OCI-LY7 (cell line): Measurements from ENCODE around the gene CCDC148.

ENCODE experiments used
- CTCF ChIP-seq: fragments of 200-600 bp; sonication (generic); conservative IDR thresholded peaks from 2 replicates; pipeline ENCODE4 v1.5.1; 2014; ENCODE audit warnings: mild to moderate bottlenecking, antibody characterized with exemption, low read length, moderate library complexity, mixed read lengths
- EZH2phosphoT487 ChIP-seq: fragments of 200-600 bp; sonication (generic); IDR thresholded peaks from 2 replicates; pipeline ENCODE4 v1.6.1; 2018; ENCODE audit warnings: low read depth, borderline replicate concordance, mild to moderate bottlenecking, mixed run types, antibody characterized with exemption, low read length, moderate library complexity, mixed read lengths

DNA sequence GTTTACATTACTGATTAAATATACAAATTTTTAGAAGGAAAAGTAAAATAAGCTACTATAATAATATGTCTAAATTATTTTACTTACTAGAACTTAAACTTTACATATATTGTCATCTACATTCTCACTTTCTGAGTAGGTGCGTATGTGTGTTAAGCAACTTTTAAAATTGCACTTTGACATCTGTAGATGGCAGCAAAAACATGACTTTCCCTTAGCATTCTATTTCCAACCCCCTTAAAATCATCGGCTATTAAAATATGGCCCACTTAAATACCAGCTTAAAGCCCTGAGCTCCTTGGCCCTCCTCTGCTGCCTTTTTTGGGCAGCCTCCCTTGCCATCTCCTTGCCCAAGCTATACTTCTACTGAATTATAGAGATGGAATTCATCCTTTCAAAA lies 276.9 kb downstream of the CCDC148 start:
- TF ChIP-seq EZH2phosphoT487 (no peak), CTCF (peak; percentile 69)
